Measurements from ENCODE around the gene KCND2.

DNA sequence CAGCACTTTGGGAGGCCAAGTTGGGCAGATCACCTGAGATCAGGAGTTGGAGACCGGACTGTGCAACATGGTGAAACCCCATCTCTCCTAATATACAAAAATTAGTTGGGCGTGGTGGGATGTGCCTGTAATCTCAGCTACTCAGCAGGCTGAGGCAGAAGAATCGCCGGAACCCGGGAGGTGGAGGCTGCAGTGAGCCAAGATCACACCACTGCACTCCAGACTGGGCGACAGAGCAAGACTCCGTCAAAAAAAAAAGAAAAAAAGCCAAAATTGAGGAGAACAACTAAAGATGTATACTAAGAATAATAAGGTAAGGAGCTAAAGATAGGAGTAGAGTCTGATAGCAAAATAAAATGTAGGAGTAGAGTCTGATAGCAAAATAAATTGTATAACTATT is 251.0 kb downstream of the KCND2 start:
- TF ChIP-seq YY1 (IDR thresholded peaks at IDR 0.05; ENCODE audit: insufficient read depth, insufficient read length) (no peak), SUZ12 (IDR thresholded peaks at IDR 0.05; ENCODE audit: extremely low read depth, insufficient read depth, insufficient read length) (no peak), ZNF274 (IDR thresholded peaks at IDR 0.05; ENCODE audit: low read depth, low read length) (no peak)

Measured in NT2/D1 (cell line).